GM12878 (cell line): ENCODE data around the gene OR7D2. TPM values are rescaled to one million over a fixed set of nuclear protein-coding genes. Genes with fewer than 3 reads are reported as not detected.

Source experiments
- ATAC-seq: fragments of 200-7000 bp; cut with Tn5 transposase; 3 replicates; pipeline ENCODE4 v1.9.1; 2020; ENCODE audit warnings: mild to moderate bottlenecking, moderate library complexity
- BruUV-seq: library from RNA; stranded (reverse); fragments of 400-500 nt; replicated peaks from 2 replicates; lab custom pipeline; 2021; lab: Mats Ljungman, UMichigan
- CTCF ChIA-PET: fragments of 300-600 bp; sonication (Branson Sonifier 250); formaldehyde crosslinking; extraction: SDS; loops from one replicate; lab custom pipeline; 2021; ENCODE audit warnings: inconsistent platforms; lab: Yijun Ruan, JAX
- POLR2A ChIA-PET: fragments of 350-600 bp; formaldehyde crosslinking; extraction: SDS; loops from one replicate; lab custom pipeline; 2021; ENCODE audit warnings: inconsistent platforms; lab: Charles Lee
- RAD21 ChIA-PET: fragments of 300-600 bp; sonication (Branson Sonifier 250); formaldehyde crosslinking; loops from one replicate; lab custom pipeline; 2023; ENCODE audit warnings: antibody characterized with exemption; ENCODE audit not compliant: unreplicated experiment; lab: Charles Lee
- SMC1A ChIA-PET: fragments of 300-600 bp; sonication (Branson Sonifier 250); formaldehyde crosslinking; loops from one replicate; lab custom pipeline; 2023; ENCODE audit not compliant: unreplicated experiment, uncharacterized antibody; lab: Charles Lee
- DNase-seq: peaks from one replicate; pipeline ENCODE4 v3.0.0-alpha.2; 2011; ENCODE audit warnings: low read depth, low spot score
- FAIRE-seq: peaks from 3 replicates; lab custom pipeline; 2011; peaks lifted over from hg19 to GRCh38; lab: Jason Lieb, UNC
- H2AFZ ChIP-seq: 2 replicates; pipeline ENCODE4 v1.6.0; 2011; ENCODE audit warnings: low read depth, low read length, control low read depth; ENCODE audit not compliant: control insufficient read depth
- H3K27ac ChIP-seq: 2 replicates; pipeline ENCODE4 v1.5.1; 2011; ENCODE audit warnings: control low read depth; ENCODE audit not compliant: control insufficient read depth, insufficient read depth
- H3K27me3 ChIP-seq, 2 experiments: replicated peaks in 1 of 2; 2 replicates each; pipeline versions ENCODE4 v1.6.0 to v1.6.1; 2011; ENCODE audit warnings: low read length in 1 of 2; ENCODE audit not compliant: control insufficient read depth in 2 of 2, insufficient read depth in 2 of 2
- H3K36me3 ChIP-seq, 2 experiments: 2 replicates each; pipeline ENCODE4 v1.5.1; 2011; ENCODE audit warnings: low read length in 1 of 2; ENCODE audit not compliant: control insufficient read depth in 2 of 2, insufficient read depth in 2 of 2
- H3K4me1 ChIP-seq: 2 replicates; pipeline ENCODE4 v1.6.1; 2011; ENCODE audit warnings: mild to moderate bottlenecking, low read length, moderate library complexity, mixed read lengths; ENCODE audit not compliant: control insufficient read depth, insufficient read depth
- H3K4me2 ChIP-seq: 2 replicates; pipeline ENCODE4 v1.6.0; 2011; ENCODE audit warnings: control low read depth; ENCODE audit not compliant: control insufficient read depth, insufficient read depth
- H3K4me3 ChIP-seq: fragments of 200-600 bp; sonication (generic); 2 replicates; pipeline ENCODE4 v1.5.1; 2016
- H3K79me2 ChIP-seq: 2 replicates; pipeline ENCODE4 v1.6.0; 2011; ENCODE audit warnings: low read length; ENCODE audit not compliant: control insufficient read depth, insufficient read depth
- H3K9ac ChIP-seq: 2 replicates; pipeline ENCODE4 v1.8.0; 2011; ENCODE audit warnings: low read length, control low read depth, mixed read lengths; ENCODE audit not compliant: control insufficient read depth, insufficient read depth
- H3K9me3 ChIP-seq: replicated peaks from 3 replicates; pipeline ENCODE4 v1.5.1; 2011; ENCODE audit warnings: mild to moderate bottlenecking, low read length; ENCODE audit not compliant: control insufficient read depth, insufficient read depth
- H4K20me1 ChIP-seq: 2 replicates; pipeline ENCODE4 v1.6.0; 2011; ENCODE audit not compliant: control insufficient read depth, insufficient read depth
- BMI1 ChIP-seq: fragments of 450-650 bp; IDR thresholded peaks from 2 replicates; pipeline ENCODE4 v1.6.1; 2016; ENCODE audit warnings: mild to moderate bottlenecking, moderate library complexity, borderline replicate concordance
- HDGF ChIP-seq: fragments of 450-650 bp; IDR thresholded peaks from 2 replicates; pipeline ENCODE4 v1.6.1; 2016; ENCODE audit warnings: antibody characterized with exemption
- IKZF2 ChIP-seq, 2 experiments: fragments of 450-650 bp; IDR thresholded peaks; 2 replicates each; pipeline ENCODE4 v1.6.1; 2017; ENCODE audit warnings: mild to moderate bottlenecking in 2 of 2, moderate library complexity in 2 of 2
- KLF5 ChIP-seq: fragments of 450-650 bp; IDR thresholded peaks from 2 replicates; pipeline ENCODE4 v1.6.1; 2014; ENCODE audit warnings: mild to moderate bottlenecking; ENCODE audit not compliant: partially characterized antibody
- NR2C1 ChIP-seq: fragments of 450-650 bp; IDR thresholded peaks from 2 replicates; pipeline ENCODE4 v1.6.1; 2017; ENCODE audit warnings: antibody characterized with exemption, mild to moderate bottlenecking, moderate library complexity
- PAX5 ChIP-seq: IDR thresholded peaks from 2 replicates; pipeline ENCODE4 v1.6.1; 2011; ENCODE audit warnings: low read depth, low read length, borderline replicate concordance
- RBBP5 ChIP-seq: fragments of 200-600 bp; sonication (generic); conservative IDR thresholded peaks from 2 replicates; pipeline ENCODE4 v1.6.1; 2016
- SPI1 ChIP-seq: IDR thresholded peaks from 2 replicates; pipeline ENCODE4 v1.6.1; 2011; ENCODE audit warnings: low read depth, mild to moderate bottlenecking, low read length, moderate library complexity, borderline replicate concordance; ENCODE audit not compliant: insufficient read depth
- TCF7 ChIP-seq: IDR thresholded peaks from 2 replicates; pipeline ENCODE4 v1.6.1; 2014; ENCODE audit warnings: antibody characterized with exemption, borderline replicate concordance
- ZNF384 ChIP-seq: IDR thresholded peaks from 2 replicates; pipeline ENCODE4 v1.6.1; 2012; ENCODE audit warnings: low read depth, mild to moderate bottlenecking, low read length, improper control_type of control experiment, borderline replicate concordance
- ZZZ3 ChIP-seq: IDR thresholded peaks from 2 replicates; pipeline ENCODE4 v1.6.1; 2011; ENCODE audit warnings: low read depth; ENCODE audit not compliant: control insufficient read depth, insufficient read length
- WGBS: methylation state at CpG from one replicate; pipeline ENCODE4 v1.1.6; 2016; ENCODE audit warnings: low lambda C conversion rate; ENCODE audit not compliant: insufficient replicate concordance, insufficient coverage; ENCODE audit errors: missing lambda C conversion rate; 5-methylcytosine and 5-hydroxymethylcytosine counted together
- in situ Hi-C: fragments of 300-500 bp; cut with MboI; formaldehyde crosslinking; loops from 9 replicates; pipeline ENCODE4 v1.14.3; 2018; ENCODE audit warnings: mixed read lengths
- intact Hi-C: fragments of 100-400 bp; cut with micrococcal nuclease; formaldehyde crosslinking; loops from one replicate; pipeline ENCODE4 v1.14.2; 2022; ENCODE audit not compliant: unreplicated experiment
- polyA plus RNA-seq, 11 experiments: library from polyadenylated mRNA; depleted of rRNA in 4 of 11; unstranded in 6 of 11; stranded (reverse) in 5 of 11; fragments of >200 nt; fragmentation: Nextera tagmentation in 4 of 11; fragmentation: Illumina TruSeq in 1 of 11; extraction: Ambion mirVana in 4 of 11; extraction: Trizol in 1 of 11; gene quantifications; 1 replicate in 1 of 11; 2 replicates in 10 of 11; pipeline versions ENCODE4 v1.2.1 to v1.2.3, GENCODE V29; 2011 to 2016; ENCODE audit warnings: inconsistent platforms in 2 of 11, missing spikeins in 2 of 11, low read depth in 1 of 11
- total RNA-seq, 4 experiments: library from RNA; depleted of rRNA in 3 of 4; stranded (reverse); fragments of >200 nt in 3 of 4; fragmentation: Illumina TruSeq in 1 of 4; extraction: Trizol in 1 of 4; gene quantifications; 2 replicates each; pipeline versions ENCODE4 v1.2.1 to v1.2.3, GENCODE V29; 2013 to 2021
- TF ChIP-seq, protein P1 (sequence below): fragments of 450-650 bp; IDR thresholded peaks from 2 replicates; pipeline ENCODE4 v1.6.1; 2018; ENCODE audit warnings: mild to moderate bottlenecking, low read depth, moderate library complexity; ENCODE audit not compliant: partially characterized antibody
- TF ChIP-seq, protein P2 (sequence below): fragments of 450-650 bp; formaldehyde crosslinking; IDR thresholded peaks from 2 replicates; pipeline ENCODE4 v1.5.0; 2022; ENCODE audit warnings: mild to moderate bottlenecking, missing genetic modification characterization

OR7D2 gene
- total and polyA plus RNA-seq, 10 of the 15 experiments (the other 5 are each of a cell fraction or from before 2014, with no cell fraction given) = 0.04 TPM; not detected in 9

DNA sequence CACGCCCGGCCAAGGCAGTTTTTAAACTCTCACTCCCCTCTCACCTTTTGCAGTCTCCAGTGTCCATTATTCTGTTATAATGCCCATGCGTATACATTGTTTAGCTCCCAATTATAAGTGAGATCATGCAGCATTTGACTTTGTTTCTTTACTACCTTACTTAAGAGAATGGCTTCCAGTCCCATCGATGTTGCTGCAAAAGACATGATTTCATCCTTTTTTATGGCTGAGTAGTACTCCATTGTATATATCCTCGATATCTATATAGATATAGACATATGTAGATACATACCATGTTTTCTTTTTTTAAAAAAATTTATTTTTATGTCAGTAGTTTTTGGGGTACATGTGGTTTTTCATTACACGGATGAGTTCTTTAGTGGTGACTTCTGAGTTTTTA, 8.4 kb downstream of the OR7D2 start:
- Histone ChIP-seq H2AFZ (no peak overlapping the region), H3K27ac (no peak overlapping the region), H3K36me3 (no peaks in the 10 kb centered on the region), H3K27me3 (no peaks in the 10 kb centered on the region)
- in situ Hi-C loops = no loop called here
- BruUV-seq = no TSS peak
- DNase-seq = no peak
- ATAC-seq = no peak
- POLR2A ChIA-PET = no interaction called here
- no peak for TF ChIP-seq TCF7
- no peak for TF ChIP-seq KLF5
- no peak for TF ChIP-seq HDGF
- no peak for TF ChIP-seq NR2C1
- no peak for TF ChIP-seq BMI1
- TF ChIP-seq, all 136 proteins: peak for 0
- H3K4me2 ChIP-seq = no peak overlapping the region
- SMC1A ChIA-PET = no interaction called here
- H3K9ac ChIP-seq = no peak overlapping the region
- H4K20me1 ChIP-seq = no peaks in the 10 kb centered on the region
- no peaks in the 10 kb centered on the region for H3K79me2 ChIP-seq
- CTCF ChIA-PET = no interaction called here
- H3K4me1 ChIP-seq = no peaks in the 10 kb centered on the region
- no peak overlapping the region for H3K4me3 ChIP-seq
- no peak for FAIRE-seq
- intact Hi-C loops = no loop called here
- 38% methylated on average over 6 of the region's 6 CpGs for WGBS
- H3K9me3 ChIP-seq = no peaks in the 10 kb centered on the region; the same call in 2 of the 3 replicates
- RAD21 ChIA-PET = no interaction called here

DNA sequence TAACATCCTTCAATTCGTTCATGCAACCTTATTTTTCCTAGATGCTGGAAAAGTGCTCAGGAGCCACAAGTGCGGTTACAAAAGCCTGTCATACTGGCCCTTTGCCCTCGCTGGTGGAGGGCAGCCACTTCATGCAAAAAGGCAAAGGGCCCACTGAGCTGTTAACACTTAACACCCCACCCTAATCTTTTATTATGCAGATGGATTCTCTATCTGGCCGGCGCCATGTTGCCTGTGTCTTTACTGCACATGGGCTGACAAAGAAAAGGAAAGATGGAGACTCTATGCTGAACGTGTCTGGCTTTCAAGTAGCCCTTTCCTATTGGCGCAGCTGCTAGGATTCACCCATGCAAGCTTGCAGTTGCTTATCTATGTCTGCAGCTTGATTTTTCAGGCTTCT, 10.8 kb downstream of the OR7D2 start:
- ChIA-PET POLR2A (interaction anchor here (0.6 kb wide), 1 partner anchor 610 kb away, joined by 6 read pairs; no protein-coding TSS in a partner anchor), RAD21 (no interaction called here), SMC1A (no interaction called here), CTCF (no interaction called here)
- Histone ChIP-seq H3K4me1 (no peaks in the 10 kb centered on the region), H3K9ac (no peak overlapping the region), H3K4me3 (no peak overlapping the region), H3K4me2 (no peak overlapping the region), H3K36me3 (no peaks in the 10 kb centered on the region), H2AFZ (no peak overlapping the region), H3K9me3 (no peaks in the 10 kb centered on the region; the same call in 2 of the 3 replicates), H3K27ac (no peak overlapping the region), H4K20me1 (no peaks in the 10 kb centered on the region), H3K79me2 (no peaks in the 10 kb centered on the region), H3K27me3 (no peaks in the 10 kb centered on the region)
- 41% methylated on average over 7 of the region's 7 CpGs for WGBS
- no peak for DNase-seq
- no peak for ATAC-seq
- FAIRE-seq = no peak
- intact Hi-C loops (no loop called here), in situ Hi-C loops (no loop called here)
- BruUV-seq = no TSS peak
- TF ChIP-seq, protein P1, sequence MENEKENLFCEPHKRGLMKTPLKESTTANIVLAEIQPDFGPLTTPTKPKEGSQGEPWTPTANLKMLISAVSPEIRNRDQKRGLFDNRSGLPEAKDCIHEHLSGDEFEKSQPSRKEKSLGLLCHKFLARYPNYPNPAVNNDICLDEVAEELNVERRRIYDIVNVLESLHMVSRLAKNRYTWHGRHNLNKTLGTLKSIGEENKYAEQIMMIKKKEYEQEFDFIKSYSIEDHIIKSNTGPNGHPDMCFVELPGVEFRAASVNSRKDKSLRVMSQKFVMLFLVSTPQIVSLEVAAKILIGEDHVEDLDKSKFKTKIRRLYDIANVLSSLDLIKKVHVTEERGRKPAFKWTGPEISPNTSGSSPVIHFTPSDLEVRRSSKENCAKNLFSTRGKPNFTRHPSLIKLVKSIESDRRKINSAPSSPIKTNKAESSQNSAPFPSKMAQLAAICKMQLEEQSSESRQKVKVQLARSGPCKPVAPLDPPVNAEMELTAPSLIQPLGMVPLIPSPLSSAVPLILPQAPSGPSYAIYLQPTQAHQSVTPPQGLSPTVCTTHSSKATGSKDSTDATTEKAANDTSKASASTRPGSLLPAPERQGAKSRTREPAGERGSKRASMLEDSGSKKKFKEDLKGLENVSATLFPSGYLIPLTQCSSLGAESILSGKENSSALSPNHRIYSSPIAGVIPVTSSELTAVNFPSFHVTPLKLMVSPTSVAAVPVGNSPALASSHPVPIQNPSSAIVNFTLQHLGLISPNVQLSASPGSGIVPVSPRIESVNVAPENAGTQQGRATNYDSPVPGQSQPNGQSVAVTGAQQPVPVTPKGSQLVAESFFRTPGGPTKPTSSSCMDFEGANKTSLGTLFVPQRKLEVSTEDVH = no peak
- TF ChIP-seq PAX5 (no peak), ZZZ3 (no peak), SPI1 (no peak), IKZF2 (IDR thresholded peaks at IDR 0.05) (no peak), ZNF384 (no peak), RBBP5 (no peak)
- TF ChIP-seq, protein P2, sequence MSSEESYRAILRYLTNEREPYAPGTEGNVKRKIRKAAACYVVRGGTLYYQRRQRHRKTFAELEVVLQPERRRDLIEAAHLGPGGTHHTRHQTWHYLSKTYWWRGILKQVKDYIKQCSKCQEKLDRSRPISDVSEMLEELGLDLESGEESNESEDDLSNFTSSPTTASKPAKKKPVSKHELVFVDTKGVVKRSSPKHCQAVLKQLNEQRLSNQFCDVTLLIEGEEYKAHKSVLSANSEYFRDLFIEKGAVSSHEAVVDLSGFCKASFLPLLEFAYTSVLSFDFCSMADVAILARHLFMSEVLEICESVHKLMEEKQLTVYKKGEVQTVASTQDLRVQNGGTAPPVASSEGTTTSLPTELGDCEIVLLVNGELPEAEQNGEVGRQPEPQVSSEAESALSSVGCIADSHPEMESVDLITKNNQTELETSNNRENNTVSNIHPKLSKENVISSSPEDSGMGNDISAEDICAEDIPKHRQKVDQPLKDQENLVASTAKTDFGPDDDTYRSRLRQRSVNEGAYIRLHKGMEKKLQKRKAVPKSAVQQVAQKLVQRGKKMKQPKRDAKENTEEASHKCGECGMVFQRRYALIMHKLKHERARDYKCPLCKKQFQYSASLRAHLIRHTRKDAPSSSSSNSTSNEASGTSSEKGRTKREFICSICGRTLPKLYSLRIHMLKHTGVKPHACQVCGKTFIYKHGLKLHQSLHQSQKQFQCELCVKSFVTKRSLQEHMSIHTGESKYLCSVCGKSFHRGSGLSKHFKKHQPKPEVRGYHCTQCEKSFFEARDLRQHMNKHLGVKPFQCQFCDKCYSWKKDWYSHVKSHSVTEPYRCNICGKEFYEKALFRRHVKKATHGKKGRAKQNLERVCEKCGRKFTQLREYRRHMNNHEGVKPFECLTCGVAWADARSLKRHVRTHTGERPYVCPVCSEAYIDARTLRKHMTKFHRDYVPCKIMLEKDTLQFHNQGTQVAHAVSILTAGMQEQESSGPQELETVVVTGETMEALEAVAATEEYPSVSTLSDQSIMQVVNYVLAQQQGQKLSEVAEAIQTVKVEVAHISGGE (CRISPR knock-in tag) = no peak
